Measurements from ENCODE around the gene COL5A1.

The COL5A1 gene

DNA sequence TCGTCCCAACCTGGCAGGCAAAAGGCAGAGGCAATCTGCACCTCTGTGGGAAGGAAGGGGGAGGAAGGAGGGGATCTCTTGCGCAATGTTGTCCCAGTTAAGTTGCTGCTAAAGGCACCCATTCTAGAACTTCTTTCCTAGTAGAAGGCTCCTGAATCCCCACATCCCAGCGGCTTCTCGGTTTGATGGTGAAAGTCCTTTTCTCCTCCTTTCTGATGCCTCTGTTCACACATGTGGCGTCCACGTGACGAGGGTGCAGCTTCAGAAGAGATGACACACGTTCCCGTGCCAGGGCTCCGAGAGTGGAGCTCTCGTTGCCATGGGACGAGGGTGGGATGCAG is 142.1 kb downstream of the COL5A1 start:
- no peak for DNase-seq (ENCODE audit: low read depth in 1 of 2, low spot score in 1 of 2)

DNA sequence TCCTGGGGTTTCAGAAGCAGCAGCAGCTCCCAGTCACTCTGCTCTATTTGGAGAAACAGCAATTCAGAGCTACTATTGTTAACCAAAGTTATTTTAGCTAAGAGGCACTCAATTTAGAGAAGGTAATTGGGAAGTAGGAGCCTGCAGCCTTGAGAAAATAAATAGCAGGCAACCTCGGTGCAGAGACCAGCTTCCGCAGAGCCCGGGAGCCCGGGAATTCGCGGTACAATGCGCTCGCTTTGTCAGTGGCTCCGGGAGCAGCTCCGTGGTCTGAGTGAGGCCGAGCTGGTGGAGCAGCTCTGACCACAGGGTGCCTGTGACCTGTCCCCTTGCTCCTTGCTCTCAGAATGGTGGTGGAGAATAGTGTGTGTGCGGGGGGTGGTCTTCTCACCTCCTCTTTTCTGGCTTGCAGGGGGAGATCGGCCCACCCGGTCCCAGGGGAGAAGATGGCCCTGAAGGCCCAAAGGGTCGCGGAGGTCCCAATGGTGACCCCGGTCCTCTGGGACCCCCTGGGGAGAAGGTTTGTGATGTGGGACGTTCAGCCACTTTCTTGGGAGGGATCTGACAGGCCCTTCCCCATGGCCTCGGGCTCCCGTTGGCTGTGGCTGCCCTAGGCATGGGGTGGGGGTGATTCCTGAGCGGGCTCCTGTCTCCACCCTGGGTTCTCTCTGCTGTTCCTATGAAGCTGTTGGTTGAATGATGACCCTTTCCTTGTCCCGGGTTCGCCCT is 143.1 kb downstream of the COL5A1 start:
- DNase-seq (ENCODE audit: low read depth in 1 of 2, low spot score in 1 of 2), result no peak

DNA sequence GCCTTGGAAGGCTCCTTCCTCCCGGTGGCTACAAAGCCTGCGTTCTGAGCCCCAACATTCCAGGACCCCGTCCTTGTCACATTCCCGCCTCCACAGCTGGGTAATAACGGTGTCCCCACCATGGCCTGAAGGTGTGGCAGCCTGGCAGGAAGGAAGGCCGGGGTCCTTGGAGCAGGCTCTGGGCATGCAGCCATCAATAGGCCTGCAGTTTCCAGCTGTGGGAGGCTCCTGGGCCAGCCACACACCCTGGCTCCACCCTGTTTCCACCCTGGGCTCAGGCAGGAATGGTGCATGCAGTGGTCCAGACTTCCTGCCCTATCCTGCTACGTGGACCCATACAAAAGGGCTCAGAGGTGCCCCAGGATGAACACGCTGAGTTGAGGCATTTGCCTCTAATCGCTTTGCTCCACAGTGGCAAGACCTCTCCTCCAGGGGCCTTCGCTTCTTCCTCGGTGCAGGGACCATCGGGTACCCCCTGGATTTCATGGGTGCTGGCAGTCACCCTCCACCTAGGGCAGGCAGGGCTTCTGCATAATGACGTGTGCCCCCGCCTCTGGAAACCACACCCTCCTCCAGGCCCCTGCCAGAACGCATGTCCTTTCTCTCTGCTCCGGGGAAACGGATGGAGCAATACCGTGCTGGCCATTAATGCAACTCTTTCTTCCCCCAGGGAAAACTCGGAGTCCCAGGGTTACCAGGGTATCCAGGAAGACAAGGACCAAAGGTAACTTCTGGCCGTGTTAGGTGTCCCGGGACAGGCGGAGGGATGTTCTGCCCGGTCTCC is 143.9 kb downstream of the COL5A1 start:
- no peak for DNase-seq (ENCODE audit: low read depth in 1 of 2, low spot score in 1 of 2)

DNA sequence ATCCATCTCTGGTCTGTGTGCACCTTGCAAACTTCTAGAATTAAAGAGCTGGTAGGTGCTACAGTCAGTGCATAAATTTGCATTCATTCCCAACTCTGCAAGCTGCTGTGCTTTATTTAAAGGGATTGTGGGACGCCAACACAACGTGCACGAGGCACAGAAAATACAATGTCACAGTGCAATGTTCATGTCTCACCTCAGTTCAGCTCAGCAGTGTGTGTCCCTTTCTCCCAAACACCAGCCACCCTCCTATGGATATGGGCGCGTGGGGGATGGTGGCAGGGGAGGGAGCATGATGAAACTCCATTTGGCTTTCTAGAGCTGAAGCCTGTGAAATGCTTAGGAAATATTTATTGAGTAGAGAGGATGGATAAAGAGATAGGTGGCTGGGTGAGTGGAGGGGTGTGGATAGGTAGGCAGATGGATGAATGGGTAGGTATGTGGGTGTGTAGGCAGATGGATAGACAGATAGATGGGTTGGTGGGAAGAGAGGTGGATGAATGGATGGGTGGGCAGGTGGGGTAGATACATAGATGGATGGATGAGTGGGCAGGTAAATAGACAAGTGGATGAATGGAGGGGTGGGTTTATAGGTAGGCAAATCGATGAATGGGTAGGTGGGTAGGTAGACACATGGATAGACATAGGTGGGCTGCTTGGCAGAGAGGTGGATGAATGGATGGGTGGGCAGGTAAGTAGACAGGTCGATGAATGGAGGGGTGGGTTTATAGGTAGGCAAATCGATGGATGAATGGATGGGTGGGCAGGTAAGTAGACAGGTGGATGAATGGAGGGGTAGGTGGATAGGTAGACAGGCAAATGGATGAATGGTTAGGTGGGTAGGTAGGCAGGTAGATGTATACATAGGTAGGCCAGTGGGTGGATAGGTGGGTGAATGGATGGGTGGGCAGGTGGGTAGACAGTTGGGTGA is 146.3 kb downstream of the COL5A1 start:
- DNase-seq (ENCODE audit: low read depth in 1 of 2, low spot score in 1 of 2), result no peak

DNA sequence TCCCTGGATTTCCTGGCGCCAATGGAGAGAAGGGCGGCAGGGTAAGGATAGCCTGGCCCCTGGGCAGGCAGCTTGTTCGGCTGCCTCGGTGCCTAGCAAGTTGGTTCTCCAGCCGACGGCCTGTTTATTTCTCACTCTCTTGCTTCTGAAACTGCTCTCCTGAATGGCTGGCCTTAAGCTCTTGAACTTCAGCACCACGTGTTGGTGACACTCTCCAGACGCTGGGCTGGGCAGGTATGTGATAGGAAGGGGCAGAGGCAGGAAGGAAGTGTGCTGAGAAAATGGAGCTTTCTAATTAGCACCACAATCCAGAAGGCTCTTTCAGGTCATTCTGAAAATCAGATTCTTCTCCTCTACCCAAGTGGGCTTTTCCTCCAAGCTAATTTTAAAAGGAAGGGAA is 147.6 kb downstream of the COL5A1 start:
- no peak for DNase-seq (ENCODE audit: low read depth in 1 of 2, low spot score in 1 of 2)

DNA sequence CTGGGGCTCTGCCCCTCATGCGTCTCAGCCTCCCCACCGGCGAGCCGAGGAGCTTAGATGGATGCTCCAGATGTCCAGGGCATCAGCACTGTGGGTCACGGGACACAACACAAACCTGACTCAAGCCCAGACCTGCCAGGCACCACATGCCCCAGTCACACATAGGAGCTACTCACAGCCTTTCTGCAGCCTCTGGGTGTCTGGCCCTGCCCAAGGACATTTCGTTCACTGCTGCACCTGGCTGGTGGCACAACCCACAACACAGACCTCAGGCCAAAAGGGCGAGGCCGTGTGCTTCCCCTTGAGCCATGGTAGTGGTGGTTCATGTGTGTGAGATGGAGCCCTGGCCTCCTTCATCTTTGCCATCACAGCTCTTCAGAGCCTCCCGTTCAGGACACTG is 149.4 kb downstream of the COL5A1 start:
- no peak for DNase-seq (ENCODE audit: low read depth in 1 of 2, low spot score in 1 of 2)

DNA sequence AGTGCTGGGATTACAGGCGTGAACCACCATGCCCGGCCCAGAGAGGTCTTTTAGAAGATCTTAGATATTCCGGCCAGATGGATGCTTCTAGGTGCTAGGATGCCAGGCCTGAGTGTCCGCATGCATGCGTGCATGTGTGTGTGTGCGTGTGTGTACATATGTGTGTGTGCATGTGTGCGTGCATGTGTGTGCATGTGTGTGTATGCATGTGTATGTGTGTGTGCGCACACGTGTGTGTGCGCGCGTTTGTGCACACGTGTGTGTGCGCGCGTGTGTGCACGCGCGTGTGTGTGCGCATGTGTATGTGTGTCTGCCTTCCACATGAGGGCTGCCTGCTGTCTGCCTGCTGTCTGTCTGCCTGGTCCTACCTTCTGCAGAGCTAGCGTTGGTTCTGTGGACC is 151.0 kb downstream of the COL5A1 start:
- no peak for DNase-seq (ENCODE audit: low read depth in 1 of 2, low spot score in 1 of 2)

DNA sequence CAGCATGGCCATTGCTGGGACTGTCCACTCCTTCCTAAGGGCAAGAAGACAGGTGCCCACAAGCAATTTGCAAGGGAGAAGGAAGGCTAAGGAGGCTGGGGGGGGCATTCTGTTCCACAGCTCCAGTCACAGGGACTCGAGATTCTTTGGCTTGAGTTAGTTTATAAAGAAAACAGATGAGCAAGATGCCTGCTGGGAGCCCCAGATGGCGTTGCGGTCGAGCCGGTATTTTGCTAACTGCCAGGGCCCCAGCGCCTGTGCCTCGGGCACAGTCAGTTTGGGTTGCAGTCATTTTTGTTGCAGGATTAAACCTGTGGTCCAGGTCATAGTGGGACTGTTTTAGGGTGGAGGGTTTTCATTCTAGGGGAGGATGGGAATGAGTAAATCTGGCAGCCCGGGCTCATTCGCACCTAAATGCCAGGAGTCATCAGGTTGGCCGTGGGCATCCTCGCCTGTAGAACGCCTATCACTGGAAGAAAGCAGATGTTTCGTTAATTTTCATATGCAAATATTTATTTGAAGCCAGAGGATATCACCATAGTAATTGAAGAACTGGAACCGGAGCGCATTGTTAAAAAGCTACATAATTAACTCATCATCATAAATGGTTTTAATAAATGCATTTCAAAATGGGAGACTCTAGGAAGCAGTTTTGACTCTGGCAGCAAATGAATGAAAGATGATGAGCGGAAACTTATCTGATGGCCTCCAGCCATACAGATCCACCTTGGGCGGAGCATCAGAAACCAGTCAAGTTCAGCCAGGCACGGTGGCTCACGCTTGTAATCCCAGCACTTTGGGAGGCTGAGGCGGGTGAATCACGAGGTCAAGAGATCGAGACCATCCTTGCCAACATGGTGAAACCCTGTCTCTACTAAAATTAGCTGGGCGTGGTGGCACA is 151.9 kb downstream of the COL5A1 start:
- no peak for DNase-seq (ENCODE audit: low read depth in 1 of 2, low spot score in 1 of 2)

DNA sequence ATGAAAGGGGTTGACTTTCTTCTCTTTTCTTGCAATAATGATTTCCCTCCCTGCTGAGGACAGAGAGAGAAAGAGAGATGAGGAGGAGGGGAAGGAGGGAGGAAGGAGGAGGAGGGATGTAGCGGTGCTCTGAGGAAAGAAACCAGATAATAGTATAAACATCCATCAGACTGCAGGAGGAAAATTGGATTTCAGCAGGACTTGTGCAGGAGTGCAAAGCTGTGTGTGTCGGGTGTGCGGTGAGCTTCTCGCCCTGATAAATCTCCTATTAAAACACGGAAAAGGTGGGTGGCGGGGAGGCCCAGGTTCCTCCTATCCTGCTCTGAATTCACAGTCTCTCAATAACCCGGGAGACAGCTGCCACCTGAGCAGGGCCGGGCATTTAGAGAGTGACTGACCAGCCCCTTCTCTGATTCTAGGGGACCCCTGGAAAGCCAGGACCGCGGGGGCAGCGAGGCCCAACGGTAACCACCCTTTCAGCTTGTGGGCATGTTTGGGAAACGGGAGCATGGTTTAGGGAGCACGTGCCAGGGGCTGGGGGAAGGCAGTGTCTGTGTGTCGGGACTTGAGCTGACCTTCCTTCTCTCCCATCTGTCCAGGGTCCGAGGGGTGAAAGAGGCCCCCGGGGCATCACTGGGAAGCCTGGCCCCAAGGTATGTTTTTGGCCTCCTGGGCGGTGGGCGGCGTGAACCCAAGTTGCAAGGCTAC is 153.2 kb downstream of the COL5A1 start:
- DNase-seq (ENCODE audit: low read depth in 1 of 2, low spot score in 1 of 2), result no peak

DNA sequence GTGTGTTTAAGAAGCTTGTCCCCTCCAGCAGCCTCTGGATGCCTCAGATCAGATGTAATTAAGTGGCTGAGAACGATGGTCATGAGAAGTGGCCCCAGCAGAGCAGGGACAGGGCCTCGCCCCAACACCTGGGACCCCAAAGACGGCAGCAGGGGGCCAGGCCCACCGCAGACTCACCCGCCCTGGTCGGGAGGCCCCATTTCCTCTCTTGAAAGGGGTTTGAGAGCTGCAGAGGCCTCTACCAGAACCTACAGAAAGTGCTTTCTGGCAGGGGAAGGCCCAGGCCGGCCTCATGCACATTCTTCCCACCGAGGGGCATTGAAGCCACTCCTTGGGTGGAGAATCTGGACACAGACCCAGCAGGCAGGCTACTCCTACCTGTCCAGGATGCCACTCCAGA is 153.8 kb downstream of the COL5A1 start:
- no peak for DNase-seq (ENCODE audit: low read depth in 1 of 2, low spot score in 1 of 2)

DNA sequence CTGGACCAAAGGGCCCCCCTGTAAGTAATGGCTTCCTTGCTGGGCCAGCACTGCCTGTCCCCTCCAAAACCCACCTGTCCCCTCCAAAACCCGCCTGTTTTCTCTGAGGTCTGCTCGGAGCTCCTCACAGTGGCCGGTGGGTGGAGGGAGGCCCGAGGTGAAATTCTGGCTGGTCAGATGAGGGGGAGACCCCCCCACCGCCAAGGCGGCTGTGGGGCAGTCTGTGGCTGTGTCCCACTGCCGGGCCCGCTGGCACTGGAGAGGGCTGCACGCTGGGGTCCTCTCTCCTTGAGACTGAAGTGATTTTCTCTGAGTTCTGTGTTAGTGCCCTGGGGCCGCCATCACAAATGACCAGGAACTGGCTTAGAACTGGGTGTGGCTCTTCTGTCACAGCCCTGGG is 155.3 kb downstream of the COL5A1 start:
- no peak for DNase-seq (ENCODE audit: low read depth in 1 of 2, low spot score in 1 of 2)

DNA sequence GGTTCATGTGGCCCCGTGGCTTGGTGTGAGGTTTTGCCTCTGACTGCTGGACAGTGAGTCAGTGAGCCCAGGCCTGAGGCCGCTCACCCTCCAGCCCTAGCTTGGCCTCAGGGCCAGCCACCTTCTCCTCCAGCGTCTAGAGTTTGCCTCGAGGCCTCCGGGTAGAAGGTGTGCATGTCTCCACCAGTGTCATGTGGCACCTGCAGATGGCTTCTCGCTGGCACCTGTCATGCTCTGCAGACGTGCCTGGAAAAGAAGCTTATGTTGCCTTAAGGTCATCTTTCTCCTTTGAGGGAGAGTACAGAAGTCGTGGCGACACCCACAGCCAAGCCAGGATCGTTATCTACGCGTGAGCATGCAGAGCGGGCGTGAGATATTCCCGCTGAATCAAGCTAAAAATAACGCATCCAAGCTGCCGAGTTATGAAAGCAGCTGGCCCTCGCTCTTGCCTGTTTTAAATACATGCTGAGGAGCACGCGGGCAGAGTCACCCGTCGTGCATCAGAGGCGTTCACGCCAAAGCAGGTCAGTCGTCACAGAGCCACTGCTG is 159.3 kb downstream of the COL5A1 start:
- DNase-seq (ENCODE audit: low read depth in 1 of 2, low spot score in 1 of 2), result no peak

DNA sequence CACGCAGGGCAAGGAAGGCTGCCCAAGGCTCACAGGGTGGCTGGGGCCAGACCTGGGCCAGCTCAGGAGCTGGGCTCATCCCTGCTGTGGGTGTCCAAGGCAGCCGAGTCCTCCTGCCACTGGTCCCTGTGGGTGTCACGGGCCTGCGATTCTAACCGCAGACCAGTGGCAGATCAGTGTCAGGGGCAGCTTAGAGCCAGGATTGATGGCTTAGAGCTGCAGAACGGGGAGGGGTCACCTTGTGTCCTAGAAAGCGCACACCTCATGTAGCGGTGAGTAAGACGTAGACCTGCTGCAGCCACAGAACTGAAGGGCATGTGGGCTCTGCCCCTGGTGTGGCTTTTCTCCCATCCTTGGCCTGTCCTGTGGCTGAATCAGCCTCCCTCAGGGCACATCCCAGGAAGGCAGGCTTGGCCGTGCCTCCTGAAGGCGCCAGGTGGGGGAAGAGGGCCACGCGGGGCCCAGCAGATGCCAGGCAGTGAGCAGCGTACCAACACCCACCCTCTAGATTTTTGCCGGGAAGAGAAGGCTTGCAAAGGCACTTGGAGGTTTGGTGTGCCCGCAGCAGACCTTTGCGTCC is 160.7 kb downstream of the COL5A1 start:
- DNase-seq (ENCODE audit: low read depth in 1 of 2, low spot score in 1 of 2), result no peak

DNA sequence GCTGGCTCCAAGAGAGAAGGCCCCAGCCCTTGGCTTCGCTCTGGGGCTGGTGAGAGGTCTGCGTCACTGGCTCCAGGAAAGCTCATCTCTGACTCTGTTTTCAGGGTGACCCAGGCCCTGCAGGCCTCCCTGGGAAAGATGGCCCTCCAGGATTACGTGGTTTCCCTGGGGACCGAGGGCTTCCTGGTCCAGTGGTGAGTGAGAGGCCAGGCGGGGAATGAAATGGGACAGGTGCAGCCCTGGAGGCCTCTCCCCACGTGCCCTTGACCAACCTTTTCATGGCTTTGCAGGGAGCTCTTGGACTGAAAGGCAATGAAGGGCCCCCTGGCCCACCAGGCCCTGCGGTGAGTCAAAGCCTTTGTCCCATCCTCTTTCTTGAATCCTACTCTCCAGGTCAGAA is 163.3 kb downstream of the COL5A1 start:
- DNase-seq (ENCODE audit: low read depth in 1 of 2, low spot score in 1 of 2), result no peak

DNA sequence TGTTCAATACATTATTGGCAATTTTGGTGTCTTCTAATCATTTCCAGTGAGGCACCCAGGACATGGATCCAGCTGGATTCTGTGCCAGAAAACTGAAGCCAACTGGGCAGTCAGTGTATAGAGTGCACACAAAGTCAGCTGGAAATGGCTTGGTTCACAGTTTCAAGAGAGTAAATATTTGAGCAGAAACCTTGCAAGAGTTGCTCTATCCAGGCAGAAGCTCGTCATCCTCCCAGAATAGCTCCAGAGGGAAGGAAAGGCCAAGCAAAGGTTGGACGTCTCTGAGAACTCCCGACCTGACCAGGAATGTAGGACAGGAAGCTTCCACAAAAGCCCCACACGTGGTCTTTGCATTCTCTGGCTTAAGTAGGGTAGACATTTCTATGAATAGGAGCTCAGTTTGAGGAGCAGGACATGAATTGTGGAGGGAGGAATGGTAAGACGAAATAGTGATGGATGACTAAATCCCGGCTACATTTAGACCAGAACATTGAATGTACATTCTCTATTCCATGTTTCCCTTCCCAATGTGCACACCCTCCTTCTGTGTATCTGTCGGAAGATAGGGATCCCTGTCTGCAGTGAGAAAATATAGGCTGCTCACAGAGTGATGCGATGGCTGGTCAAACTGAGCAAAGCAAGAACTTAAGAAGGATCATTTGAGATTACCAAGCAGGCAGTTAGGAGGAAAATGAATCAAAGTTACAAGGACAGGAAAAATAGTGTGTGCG is 166.3 kb downstream of the COL5A1 start:
- DNase-seq (ENCODE audit: low read depth in 1 of 2, low spot score in 1 of 2), result no peak

DNA sequence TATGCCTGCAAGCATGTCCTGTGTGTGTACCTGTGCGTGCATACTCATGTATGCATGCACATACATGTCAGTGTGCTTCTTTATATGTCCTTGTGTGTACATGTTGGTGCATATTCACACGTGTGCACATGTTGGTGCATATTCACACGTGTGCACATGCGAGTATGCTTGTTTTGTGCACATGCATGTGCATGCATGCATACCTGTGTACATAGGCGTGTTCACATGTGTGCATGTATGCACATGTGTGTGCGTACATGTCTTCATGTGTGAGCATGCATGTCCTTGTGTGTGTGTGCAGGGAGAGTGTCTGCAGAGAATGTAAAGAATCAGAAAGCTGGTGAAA is 166.8 kb downstream of the COL5A1 start:
- DNase-seq (ENCODE audit: low read depth in 1 of 2, low spot score in 1 of 2), result no peak

DNA sequence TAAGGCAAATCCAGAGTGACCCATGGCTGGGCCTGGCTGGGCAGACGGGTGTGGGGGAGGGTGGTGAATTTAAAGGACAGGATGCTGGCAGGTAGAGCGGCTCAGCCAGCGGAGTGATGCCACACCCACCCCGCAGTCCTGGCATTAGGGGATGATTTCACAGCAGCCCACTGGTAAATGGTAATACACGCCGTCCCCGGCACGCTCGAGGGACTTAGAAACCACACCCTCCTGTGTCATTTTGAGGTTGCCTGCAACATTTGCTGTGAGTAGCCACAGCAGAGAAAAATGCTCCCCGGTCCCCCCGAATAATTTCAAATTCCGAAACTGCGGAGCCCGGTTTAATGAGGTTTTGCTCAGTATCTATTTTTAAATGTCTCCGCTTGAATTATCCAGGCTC is 167.7 kb downstream of the COL5A1 start:
- no peak for DNase-seq (ENCODE audit: low read depth in 1 of 2, low spot score in 1 of 2)

DNA sequence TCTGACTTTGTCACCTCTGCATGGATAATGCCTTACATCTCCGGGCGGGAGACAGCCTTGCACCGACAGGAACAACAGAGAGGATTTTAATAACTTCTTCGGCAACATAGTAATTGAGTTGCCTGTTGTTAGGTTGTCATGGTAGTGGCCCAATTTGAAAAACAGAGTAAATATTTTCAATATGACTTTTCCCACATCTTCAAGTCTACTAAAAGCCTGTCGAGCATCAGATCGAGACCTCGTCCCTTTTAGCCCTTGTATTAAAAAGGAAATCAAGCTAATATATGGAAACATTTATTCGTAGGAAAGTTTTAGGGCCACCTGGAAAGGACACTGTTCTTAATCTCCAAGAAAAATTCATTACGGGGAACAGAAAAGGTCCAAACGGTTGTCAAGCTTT is 168.2 kb downstream of the COL5A1 start:
- no peak for DNase-seq (ENCODE audit: low read depth in 1 of 2, low spot score in 1 of 2)

DNA sequence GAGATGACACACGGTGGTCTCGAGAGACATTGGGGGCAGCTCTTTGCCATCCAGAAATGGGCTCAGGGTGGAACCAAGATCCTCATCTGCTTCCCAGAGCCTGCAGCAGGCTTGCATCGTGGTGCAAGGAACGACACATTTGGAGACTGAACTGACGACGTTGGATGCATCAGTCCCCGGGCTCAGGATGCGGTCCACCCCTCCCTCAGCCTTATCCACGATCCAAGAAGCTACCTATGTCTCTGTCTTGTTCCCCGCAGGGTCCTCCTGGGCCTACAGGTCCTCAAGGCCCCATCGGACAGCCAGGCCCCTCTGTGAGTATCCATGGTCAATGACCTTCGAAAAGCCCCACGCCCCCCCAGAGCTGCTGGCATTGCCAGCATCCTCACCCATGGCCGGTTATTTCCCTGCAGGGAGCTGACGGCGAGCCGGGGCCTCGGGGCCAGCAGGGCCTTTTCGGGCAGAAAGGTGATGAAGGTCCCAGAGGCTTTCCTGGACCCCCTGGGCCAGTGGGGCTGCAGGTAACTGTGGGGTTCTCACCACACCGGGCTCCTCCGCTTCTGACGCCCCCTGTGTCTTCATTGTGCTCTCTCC is 169.6 kb downstream of the COL5A1 start:
- no peak for DNase-seq (ENCODE audit: low read depth in 1 of 2, low spot score in 1 of 2)
